ENCODE measurements around the gene LRRC3C.

DNA sequence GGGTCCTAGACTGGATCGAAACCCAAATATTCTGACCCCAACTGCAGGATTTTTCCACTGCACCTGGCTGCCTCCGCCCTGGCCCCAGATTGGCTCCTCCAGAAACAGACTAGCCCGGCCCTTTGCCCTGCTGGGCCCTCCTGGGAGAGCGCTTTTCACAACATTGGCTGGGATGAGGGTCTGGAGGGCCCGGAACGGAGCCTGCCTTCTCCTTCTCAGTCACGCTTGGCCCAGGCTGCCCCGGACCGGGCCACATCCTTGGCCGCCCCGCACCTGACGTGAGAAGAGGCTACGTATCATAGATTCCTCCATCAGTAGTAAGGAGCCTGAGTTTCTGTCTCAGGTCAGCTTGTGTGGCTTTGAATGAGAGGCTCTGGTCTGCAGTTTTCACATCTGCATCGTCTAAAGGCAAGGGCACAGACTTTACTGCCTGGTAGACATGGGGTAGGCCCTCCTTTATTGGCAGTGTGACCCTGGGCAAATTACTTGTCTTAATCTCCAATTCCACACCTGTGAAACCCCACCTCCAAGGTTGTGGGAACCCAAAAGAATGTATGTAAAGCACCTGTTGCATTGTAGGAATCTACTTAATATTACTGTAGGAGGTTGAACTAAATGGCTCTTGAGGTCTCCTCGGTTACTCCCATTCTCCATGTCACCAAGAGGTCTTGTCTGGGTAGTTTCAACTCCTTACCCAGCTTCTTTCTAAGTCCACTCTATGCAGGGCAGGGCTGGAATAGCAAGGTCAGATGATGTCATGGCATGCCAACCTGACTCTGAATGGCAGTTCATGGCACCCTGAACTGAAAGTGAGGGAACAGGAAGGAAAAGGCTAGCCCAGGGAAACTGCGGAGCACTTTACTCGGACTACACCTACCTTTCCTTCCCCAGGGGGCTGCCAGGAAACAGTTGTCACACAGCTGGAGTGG lies 661 bp downstream of the LRRC3C start:
- no peak for TF ChIP-seq CTCF (IDR thresholded peaks at IDR 0.05)
- TF ChIP-seq EZH2 (IDR thresholded peaks at IDR 0.05; ENCODE audit: borderline replicate concordance, insufficient read depth, low read depth, low read length, poor library complexity, severe bottlenecking) = no peak

Data from B cell (primary cell).